GM12874 (cell line): ENCODE measurements around the gene RBM34.

Experiments
- CTCF ChIP-seq: IDR thresholded peaks from 2 replicates; pipeline ENCODE4 v1.5.1; 2011; ENCODE audit warnings: low read depth, mild to moderate bottlenecking, control low read depth, low read length, moderate library complexity; ENCODE audit not compliant: insufficient read depth

Gene RBM34

GRCh38 chr1:235131961-235132360 lies 29.1 kb downstream of the RBM34 start:
- TF ChIP-seq CTCF = no peak

GRCh38 chr1:235130766-235131270 lies 30.2 kb downstream of the RBM34 start:
- TF ChIP-seq CTCF = no peak

- no peak for TF ChIP-seq CTCF
These were observed 31.1 kb downstream of the RBM34 start for GRCh38 chr1:235129774-235130570.

- TF ChIP-seq CTCF = no peak
These were observed 32.4 kb downstream of the RBM34 start, which contains the start of gene TOMM20 for GRCh38 chr1:235128456-235129328. Gene TOMM20 (minus strand): TSS chr1:235128837. CDS start chr1:235128715, 122 bp downstream.

GRCh38 chr1:235127732-235128455 lies 33.2 kb downstream of the RBM34 start:
- TF ChIP-seq CTCF = no peak

- no peak for TF ChIP-seq CTCF
These were observed 33.8 kb downstream of the RBM34 start for GRCh38 chr1:235127203-235127602.

- TF ChIP-seq CTCF = no peak
These were observed 36.4 kb downstream of the RBM34 start for GRCh38 chr1:235124665-235125064.
